CD4-positive, alpha-beta T cell treated with Interleukin-21 for 1 hour (primary cell): ENCODE results near the gene ZFHX3.
"Not testable (repeated sequence)": the region's sequence is repeated elsewhere in the genome, so short reads cannot be mapped to it uniquely, and the experiment has no call there.

Experiments used
- DNase-seq: peaks from one replicate; pipeline ENCODE4 v3.0.0-alpha.2; 2020

ZFHX3 gene

GRCh38 chr16:73047536-73048291 is at the start of gene ZFHX3:
TSS of gene ZFHX3 (minus strand) at chr16:73048128. CDS start at chr16:72960145, 87,983 bp downstream.
- peak; percentile 37 for DNase-seq

DNA sequence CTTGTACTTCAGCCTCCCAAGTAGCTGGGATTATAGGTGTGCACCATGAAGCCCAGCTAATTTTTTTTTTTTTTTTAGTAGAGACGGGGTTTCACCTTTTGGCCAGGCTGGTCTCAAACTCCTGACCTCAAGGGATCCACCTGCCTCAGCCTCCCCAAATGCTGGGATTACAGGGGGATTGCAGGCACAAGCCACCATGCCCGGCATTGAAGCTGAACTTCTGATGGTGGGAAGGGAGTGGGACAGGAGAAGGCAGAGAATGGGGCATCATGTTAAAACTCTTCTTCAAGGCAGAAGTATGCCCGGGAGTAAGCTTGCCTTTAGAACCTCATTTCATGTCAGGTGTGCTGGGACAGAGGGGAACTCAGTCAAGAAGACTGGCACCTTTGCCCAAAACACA is 48.6 kb upstream of the ZFHX3 start:
- no peak for DNase-seq

DNA sequence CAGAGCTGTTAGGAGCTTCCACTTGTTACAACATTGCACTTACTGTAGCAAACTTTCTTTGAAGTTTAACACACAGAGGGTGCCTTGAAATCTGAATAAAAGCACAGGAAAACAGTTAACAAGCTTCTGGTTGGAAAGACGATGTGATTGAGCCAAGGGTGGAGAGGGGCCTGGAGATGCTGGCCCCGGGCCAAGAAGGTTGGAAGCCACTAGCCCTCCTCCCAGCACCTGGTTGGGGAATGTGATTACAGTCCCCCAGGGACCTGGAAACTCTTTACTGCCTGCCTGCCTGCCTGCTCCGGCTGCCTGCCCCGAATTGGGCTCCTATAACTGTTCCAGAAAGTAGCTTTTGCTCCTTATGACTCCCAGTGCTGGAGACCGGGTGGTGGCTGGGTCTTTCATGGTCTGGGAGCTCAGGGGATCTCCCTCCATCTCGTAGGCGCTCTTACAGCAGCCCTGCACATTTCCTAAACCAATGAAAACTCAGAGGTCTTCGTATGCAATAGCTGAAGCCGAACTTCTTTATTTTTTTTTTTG is 48.0 kb upstream of the ZFHX3 start:
- DNase-seq, result no peak

DNA sequence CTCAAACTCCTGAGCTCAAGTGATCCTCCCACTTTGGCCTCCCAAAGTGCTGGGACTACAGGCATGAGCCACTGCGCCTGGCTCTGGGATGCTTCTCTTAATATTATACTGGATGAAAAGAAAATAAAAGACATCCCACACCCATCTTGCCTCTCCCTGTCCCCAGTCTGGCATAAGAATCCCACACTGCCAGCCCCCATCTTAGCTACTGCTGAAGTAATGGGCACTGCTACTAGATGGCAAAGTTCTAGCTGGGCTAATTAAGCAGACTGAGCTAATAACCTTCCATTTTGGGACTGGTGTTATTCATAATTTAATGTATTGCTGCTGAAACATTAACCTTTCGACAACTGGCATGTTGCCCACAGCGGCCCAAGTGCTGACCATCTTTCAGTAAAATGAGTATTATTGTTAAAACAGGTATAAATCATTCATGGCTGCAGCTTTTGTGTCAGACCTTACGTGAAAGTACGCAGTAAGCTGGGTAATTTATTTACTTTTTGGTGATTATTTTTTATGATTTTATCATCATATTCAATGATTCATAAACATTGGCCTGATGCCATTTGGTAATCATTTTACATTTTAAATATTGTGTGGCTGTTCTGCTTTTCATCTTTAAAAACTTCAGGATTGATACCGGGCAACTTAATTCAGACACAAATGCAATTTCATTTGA is 47.4 kb upstream of the ZFHX3 start:
- DNase-seq, result no peak

- DNase-seq, result no peak
Measured at GRCh38 chr16:73094371-73094770, 46.4 kb upstream of the ZFHX3 start.

DNA sequence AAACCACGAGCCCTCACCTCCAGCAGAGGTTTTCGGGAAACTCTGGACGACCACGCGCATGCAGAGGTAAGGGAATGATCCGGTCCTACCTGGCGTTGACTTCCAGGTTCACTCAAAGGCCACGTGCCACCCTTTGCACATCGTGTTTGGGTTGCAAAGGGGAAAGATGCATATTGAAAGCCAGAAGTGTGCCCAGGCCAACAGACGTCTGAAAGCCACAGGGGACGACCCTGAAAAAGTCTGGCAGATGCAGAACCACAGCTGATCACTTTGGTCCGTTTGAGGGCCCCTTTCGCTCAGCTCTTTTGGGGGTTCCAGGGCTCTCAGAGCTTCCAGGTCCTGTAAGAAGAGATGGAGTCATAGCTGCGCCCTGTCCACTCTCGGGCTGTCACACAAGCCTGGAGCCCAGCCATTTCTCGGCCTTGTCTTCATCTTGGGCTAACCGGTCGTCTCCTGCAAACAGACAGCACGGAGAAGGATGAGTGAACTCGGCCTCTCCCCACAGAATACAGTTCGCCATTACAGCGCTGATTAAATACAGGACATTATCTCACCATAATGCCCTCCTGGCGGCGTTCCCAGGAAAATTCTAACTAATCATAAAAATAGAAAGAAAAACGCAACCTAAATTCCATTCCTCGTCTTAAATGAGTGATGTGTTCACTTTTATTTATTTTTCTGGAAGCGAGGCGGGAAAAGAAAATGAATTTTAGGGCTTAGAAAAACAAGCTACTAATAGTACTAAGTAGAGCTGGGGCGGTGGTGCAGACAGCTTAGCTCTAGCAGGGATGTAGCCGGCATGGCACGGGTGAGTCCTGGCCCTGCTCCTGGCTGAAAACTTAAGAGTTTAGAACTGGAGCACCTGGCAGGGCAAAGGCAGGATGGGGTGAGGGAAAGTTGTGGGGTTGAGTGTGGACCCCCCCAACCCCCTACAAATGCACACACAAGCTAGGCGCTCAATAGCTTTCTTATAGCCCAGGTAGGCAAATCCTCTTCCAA is 45.5 kb upstream of the ZFHX3 start:
- DNase-seq, result no peak

DNA sequence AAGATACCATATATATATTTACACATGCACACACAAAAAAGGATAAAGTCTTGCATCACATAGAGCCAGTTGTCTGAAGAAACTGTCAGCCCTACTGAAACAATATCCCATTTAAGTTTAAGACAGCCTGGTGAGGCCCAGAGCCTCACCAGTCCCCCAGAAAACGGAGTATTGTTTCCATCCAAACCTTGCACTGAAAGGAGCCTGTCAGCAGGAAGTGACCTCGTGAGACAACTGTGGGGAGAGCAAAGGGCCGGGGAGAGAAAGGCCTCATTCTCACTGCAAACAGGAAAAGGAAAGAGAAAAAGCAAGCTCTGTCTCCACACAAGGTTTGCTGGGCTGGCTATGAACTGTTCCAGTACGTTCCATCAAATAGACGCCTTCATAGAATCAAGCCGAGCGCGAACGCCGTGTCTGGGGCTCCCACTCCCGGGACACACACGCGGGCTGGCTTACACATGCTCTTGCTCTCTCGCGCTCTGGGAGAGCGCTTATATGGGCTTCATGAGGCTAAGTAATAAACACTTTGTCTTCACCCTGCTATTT is 44.4 kb upstream of the ZFHX3 start:
- DNase-seq, result no peak

DNA sequence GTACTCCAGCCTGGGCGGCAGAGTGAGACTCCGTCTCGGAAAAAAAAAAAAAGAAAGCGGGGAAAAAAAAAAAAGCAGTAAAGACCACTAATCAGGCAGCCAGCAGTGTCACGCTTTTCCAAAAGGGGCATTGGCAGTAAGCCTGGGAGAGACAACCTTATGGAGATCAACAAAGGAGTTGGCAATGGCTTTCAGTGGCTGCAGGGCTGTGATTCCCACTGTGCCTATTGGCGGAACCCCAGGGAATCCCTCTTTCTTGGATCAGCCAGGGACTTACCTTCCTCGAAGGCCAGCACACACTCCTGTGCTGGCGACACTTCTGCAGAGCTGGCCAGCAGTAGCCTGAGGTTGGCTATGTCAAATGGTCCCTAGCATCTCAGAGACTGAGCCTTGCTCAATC is 43.2 kb upstream of the ZFHX3 start:
- no peak for DNase-seq

DNA sequence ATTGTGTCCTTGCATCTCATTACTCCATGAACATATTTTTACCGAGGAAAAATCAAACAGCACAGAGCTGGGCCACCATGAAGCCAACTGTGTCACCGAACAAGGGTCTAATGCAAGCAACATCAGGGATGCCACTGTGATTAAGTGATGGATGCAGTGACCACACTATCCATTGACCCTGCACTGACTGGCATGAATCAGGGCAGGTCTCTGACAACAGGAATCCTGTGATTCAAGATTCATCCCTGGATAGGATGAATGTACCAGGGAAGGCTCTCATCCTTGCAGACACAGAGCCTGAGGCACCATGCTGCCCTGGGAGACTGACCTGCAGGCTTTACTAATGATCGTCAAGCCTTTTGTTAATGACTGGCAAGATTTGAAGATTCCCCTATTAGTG is 41.5 kb upstream of the ZFHX3 start:
- no peak for DNase-seq

- DNase-seq, result no peak
Measured at GRCh38 chr16:73086108-73086507, 38.2 kb upstream of the ZFHX3 start.

- DNase-seq, result no peak
Measured at GRCh38 chr16:73083271-73083670, 35.3 kb upstream of the ZFHX3 start.

DNA sequence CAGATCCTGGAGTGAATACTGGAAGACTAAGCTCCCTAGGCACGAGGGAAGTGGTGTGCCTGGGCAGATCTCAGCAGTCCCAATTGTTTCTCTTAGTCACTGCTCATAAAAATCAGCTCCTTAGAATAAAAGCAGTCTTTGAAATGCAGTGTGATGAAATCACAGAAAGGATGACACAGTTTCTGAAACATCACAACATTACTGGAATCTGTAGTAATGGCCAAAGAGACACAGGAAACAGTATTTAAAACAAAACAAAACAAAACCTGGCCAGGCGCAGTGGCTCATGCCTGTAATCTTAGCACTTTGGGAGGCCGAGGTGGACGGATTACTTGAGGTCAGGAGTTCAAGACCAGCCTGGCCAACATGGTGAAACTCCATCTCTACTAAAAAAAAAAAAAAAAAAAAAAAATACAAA is 34.7 kb upstream of the ZFHX3 start:
- DNase-seq, result not testable (repeated sequence)

DNA sequence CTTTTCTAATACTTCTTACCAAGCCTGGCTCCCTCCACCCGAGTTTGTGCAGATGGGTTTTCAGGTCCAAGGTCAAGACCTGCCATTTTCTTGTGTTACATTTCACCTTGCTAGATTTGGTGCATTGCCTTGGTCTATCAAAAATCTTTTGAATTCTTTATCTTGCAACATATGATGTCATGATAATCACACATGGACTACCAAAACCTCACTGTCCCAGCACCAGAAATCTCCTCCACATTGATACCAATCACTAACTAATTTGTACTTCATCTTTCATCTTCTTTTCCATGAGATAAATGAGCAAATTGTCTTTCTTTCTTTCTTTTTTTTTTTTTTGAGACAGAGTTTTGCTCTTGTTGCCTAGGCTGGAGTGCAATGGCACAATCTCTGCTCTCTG is 33.0 kb upstream of the ZFHX3 start:
- no peak for DNase-seq

- DNase-seq, result no peak
Measured at GRCh38 chr16:73076324-73076810, 28.4 kb upstream of the ZFHX3 start.

GRCh38 chr16:73074382-73074781 is 26.5 kb upstream of the ZFHX3 start:
- DNase-seq, result no peak

- DNase-seq, result not testable (repeated sequence)
Measured at GRCh38 chr16:73072051-73072450, 24.1 kb upstream of the ZFHX3 start.

- DNase-seq, result no peak
Measured at GRCh38 chr16:73071131-73071940, 23.4 kb upstream of the ZFHX3 start.

DNA sequence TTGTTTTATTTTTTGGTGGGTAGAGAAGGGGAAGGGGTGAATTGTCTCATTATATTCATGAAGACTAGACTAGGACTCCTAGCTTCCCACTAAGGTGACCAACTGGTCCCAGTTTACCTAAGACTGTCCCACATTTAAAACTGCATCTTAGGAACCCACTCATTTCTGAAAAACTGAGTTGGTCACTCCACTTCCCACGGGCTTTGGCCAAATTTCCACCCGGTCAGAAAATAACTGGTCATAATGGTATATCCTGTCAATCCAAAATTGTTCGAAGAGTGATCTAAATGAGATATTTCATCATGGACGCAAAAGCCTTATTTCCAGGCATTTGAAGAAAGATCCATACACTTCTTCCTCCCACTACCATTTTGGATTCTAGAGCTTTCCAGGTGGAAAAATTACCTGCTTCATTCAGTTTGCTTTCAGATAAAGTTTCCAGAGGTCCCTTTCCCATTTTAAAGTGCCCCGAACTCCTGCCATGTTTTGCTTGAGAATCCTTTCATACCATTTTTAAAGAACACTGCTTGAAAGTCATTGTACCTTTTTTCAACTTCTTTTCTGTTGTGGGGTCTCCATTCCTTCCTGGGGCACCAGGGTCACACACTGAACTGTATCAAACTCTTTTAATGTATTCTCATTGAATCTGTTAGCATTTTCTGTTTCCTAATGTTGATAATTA is 21.8 kb upstream of the ZFHX3 start:
- DNase-seq, result no peak

DNA sequence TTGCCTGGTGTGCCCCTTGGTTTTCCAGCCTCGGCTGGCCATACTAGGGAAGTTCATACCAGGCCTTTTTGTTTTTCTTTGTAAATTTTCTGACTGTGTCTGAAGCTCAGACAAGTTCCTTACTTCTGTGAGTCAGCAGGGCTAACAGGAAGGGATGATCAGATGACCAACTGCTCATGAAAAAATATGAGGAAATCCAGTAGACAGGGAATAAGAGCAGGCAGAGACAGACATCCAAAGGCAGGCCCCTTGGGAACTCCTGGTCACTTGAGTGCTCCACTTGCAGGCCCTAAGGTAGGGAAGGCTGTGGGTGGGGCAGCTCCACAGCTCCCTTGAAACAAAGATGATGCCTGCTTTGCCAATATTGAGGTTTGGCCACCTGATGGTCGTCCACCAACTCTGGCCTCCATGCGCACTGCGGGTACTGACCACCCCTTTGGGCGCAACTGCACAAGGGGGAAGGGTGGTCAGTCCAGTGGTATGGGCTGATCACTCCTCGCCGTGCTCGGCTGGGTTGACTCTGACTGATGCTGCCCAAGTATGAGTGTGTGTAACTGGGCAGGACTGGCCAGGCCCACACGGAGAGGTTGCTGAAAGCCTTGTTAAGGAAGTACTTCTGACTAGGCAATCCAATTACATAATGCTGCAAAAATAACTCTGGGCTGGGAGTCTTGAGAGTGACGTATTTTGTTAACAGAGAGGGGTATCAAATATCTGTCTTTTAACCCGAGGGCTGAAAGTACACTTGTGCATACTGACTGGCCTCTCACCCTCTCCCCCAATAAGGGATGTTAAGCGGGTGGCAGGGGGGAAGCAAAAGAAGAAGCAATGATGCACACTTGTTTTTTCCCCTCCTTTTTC is 20.8 kb upstream of the ZFHX3 start:
- DNase-seq, result no peak
